GM19025 (cell line): Measurements from ENCODE around the gene CPTP.

Experiments used
- ATAC-seq: cut with Tn5 transposase; IDR thresholded peaks from one replicate; pipeline ENCODE4 v1.9.1; 2021; ENCODE audit warnings: mild to moderate bottlenecking, low read depth, moderate library complexity; ENCODE audit not compliant: unreplicated experiment

CPTP gene

GRCh38 chr1:1376551-1377226 lies 52.1 kb downstream of the CPTP start:
- no peak for ATAC-seq

GRCh38 chr1:1377540-1378205 lies 53.1 kb downstream of the CPTP start:
- ATAC-seq, result no peak
